IPS-NIHi7 (cell line): ENCODE data around the gene PCID2.

Source experiments
- DNase-seq: peaks from one replicate; pipeline ENCODE4 v3.0.0; 2012; ENCODE audit warnings: mixed read lengths; ENCODE audit errors: extremely low spot score

PCID2 gene

GRCh38 chr13:113187263-113187669, 21.2 kb downstream of the PCID2 start:
- DNase-seq = no peak

DNA sequence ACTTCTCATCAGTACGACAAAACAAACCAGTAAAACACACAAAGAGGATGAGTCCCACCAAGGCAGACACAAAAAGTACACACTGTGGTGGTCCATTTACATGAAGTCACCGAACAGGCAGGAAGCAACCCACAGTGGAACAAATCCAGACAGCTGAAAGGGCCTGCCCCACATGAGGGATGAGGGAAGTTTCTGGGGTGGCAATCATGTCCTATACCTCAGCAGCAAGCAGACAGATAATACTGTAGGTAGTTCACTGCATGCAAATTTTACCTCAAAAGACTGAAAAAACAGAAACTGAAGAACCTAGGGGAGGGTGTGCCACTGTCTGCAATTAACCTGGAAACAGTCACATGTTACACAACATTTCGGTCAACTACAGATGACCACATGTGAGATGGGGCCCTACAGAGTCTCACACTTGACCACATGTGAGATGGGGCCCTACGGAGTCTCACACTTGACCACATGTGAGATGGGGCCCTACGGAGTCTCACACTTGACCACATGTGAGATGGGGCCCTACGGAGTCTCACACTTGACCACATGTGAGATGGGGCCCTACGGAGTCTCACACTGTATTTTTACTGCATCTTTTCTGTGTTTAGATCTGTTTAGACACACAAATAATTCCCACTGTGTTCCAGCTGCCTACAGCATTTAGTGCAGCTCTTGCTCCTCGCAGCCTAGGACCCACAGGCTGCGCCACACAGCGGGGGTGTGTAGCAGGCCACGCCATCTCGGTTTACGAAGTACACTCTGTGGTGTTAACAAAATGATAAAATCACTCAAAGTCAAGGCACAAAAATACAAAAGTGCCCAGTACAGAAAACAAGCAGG, 22.2 kb downstream of the PCID2 start:
- no peak for DNase-seq

DNA sequence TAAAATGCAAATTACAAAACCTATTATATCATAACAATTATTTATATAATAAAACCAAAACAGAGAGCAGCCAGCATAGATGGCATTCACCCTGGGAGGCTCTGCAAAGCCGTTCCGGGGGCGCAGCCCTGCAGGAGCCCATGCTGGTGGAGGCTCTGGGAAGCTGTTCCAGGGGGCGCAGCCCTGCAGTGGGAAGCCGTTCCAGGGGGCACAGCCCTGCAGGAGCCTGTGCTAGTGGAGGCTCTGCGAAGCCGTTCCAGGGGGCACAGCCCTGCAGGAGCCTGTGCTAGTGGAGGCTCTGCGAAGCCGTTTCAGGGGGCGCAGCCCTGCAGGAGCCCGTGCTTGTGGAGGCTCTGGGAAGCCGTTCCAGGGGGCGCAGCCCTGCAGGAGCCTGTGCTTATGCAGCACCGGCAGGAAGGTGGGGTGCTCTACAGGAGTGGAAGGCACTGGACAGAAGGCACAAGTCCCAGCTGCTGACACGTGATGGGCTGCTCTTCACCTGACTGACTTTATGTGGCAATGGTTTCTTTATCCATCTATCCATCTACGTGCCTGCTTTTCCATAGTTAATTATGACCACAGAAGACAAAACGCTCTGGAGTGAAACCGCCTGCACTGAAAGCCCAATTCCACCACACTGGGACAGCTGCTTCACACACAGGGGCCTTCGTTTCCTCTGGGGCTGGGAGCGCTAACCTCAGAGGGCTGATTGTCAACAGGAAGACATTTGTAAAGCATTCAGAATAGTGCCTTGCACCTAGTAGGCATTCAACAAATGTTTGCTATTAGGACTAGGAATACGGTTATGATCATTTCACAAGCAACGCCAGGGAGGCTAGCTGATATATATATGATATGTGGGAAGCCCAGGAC, 23.7 kb downstream of the PCID2 start:
- no peak for DNase-seq

- DNase-seq = no peak
These were observed 24.9 kb downstream of the PCID2 start for GRCh38 chr13:113183450-113184129.

GRCh38 chr13:113182046-113182445, 26.4 kb downstream of the PCID2 start:
- no peak for DNase-seq

DNA sequence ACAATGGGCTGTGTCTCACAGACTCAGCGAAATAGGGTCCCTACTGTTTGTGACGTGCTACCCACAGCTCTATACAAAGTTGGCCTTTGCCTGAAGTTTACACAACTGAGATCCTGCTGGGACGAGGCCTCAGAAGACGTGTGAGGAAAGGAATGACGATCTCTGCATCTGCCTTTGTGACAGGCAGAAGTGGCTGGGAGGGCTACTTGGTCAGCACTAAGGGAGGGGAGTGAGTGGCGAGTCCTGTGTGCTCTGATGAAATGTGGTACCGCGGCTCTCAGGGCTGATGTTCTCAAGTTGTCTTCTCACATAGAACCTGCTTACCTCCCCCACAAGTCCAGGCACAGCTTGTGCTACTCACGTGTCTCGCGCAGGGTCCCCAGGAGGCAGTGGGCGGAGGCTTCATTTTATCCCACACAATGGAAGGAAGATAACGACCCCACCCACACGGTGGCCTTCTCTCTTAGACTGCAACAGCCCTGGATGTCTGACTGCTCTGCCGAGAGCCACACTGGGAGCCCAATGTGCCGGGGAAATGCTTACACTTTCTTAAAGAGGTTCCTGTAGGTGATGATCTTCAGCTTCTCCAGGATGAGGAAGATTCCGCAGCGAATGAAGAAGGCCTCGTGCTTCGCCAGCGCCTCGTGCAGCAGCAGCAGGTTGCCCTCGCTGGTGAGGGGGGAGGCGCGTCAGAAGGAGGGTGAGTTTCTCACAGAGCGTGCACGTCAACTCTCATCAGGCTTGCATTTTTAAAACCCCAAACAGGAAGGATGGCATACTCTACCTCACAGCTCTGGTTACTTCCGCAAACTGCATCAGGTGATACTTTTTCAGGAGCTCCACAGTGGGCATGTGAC, 28.9 kb downstream of the PCID2 start:
- DNase-seq = peak; percentile 41

DNA sequence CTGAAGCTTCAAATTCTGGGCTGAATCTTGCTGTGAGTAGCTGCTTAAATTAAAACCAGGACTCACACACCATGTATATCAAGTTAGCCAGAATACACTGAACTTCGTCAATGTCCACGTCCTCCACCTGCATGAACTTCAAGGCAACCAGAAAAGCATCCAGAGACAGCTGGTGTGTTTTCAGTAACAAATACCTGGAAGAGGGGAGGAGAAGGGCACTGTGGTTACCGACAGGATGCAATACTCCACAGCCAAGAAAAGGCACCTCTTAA, 29.6 kb downstream of the PCID2 start:
- no peak for DNase-seq

- no peak for DNase-seq
These were observed 30.2 kb downstream of the PCID2 start for GRCh38 chr13:113178070-113178895.

GRCh38 chr13:113176822-113177221, 31.6 kb downstream of the PCID2 start:
- DNase-seq = no peak

GRCh38 chr13:113176280-113176679, 32.2 kb downstream of the PCID2 start:
- no peak for DNase-seq

DNA sequence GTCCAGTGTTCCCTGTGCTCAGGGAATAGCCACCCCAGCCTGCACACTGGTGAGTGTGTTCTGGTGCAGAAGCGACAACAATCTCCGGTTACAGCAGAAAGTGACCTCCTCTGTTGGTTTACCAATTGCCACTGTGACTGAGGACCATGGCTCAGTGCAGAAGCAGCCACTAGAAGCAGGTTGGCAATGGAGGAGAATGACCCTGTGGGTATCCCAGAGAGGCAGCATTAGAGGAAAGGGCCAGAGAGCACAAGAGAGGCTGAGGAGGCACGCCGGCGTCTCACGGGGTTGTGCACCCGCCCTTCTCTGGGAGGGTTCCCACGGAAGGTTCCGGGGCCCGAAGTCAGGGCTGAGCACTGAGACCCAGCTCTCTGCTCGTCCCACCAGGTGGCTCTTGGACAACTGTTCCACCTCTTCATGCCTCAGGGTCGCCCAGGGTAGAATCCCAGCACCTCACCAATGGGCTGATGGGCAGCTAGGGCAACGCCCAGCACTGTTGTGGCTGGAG, 36.0 kb downstream of the PCID2 start:
- no peak for DNase-seq

GRCh38 chr13:113171250-113172125, 37.0 kb downstream of the PCID2 start:
- DNase-seq = no peak

DNA sequence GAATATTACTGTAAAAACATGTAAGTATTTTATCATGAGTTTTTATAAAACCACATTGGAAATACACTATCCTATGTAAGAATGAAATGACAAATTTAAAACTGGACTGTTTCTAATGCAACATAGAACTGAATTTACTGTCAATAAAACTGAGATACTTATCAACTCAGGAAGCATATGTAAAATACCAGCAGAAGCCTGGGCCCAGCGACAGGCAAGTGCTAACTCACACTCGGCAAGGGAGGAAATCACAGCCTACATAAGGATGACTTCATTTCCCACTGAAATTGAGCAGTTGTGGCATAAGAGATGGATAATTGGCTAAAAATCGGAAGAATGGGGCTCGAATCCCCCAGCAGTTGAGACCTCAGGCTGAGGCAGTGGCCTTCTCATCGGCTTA, 38.0 kb downstream of the PCID2 start:
- no peak for DNase-seq

GRCh38 chr13:113169277-113170272, 38.9 kb downstream of the PCID2 start:
- DNase-seq = no peak

DNA sequence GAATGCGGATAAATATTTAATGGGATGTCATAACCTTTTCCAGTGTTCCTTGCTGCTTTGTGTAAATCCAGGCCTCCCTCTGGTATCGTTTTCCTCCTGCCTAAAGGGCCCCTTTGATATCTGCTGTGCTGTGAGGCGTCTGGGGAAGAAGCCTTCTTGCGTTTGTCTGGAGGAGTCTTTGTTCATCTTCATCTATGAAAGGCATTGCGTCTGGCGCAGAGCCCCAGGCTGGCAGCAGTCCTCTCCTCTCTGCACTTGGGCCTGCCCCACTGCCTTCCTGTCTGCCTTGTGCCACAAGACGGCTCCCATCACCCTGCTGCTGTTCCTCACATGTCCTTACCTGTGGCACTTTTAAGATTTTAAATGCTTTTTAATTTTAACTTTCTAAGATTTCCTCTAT, 40.3 kb downstream of the PCID2 start:
- no peak for DNase-seq

DNA sequence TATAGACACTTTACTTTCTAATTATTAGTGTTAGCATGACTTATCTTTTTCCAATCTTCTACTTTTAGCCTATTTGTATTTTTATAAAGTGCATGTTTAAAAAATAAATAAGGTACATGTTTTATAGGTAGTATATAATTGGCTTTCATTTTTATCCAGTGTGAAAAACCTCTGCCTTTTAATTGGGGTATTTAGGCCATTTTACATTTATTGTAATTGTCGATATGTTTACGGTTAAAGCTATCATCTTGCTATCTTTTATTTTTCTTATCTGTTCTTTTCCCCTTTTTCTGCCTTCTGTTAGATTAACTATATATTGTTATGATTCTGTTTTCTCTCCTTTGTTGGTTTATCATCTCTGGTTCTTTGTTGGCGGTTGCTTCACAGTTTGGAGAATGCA, 40.9 kb downstream of the PCID2 start:
- DNase-seq = no peak

DNA sequence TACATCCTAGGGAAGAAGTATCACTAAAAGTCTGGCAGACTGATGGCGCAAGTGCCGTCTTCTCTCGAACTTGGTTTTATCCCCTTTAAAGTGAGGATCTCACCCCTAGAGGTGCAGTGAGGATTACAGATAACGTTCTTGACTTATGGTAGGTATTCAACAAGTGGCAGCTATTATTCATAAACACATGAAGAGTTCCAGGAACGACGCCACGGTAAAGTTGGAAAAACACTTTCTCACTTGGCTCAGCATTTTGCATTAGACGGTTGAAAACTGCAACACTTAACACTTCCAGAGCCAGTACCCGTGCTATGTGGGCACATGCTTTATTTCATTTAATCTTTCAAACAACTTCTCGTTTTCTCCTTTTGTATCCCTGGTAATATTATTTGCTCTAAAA, 41.3 kb downstream of the PCID2 start:
- DNase-seq = no peak

GRCh38 chr13:113166681-113167080, 41.8 kb downstream of the PCID2 start:
- no peak for DNase-seq
